ENCODE results near the gene TSPAN13. TPM values are rescaled to one million over a fixed set of nuclear protein-coding genes. Genes with fewer than 3 reads are reported as not detected.

Gene TSPAN13
- total RNA-seq, 1 experiment from 2014 or later = 208 TPM

DNA sequence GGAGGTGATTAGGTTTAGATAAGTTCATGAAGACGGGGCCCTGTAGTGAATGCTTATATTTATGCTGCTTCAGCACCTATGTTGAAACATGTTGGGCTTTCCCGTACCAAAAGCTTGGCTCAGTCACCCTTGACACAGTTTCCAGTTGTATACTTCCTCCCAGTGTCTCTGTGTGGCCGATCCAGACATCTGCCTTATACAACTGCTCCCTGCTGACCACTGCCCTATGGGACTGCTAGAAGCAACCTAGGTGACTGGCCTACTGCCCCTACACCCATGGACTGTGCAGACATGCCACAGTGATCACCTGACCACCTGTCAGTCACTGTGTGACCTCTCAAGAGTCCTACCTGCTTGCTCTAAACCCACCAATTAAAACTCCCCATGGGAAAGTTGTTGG lies 22.6 kb upstream of the TSPAN13 start:
- H3K4me3 ChIP-seq (ENCODE audit: low read depth, low read length) = no peak overlapping the region
- H3K4me3 Mint-ChIP-seq (ENCODE audit: unreplicated experiment) = no peak overlapping the region
- POLR2A ChIA-PET = no interaction called here
- H3K27me3 ChIP-seq (replicated peaks; ENCODE audit: control insufficient read depth, insufficient read depth, low read length) = no peaks in the 10 kb centered on the region
- BruUV-seq (replicated peaks) = no TSS peak
- no peak for DNase-seq
- intact Hi-C loops (cut with micrococcal nuclease; ENCODE audit: unreplicated experiment) = no loop called here
- no peaks in the 10 kb centered on the region for H3K36me3 Mint-ChIP-seq (ENCODE audit: insufficient read depth, unreplicated experiment)
- H3K27me3 Mint-ChIP-seq (ENCODE audit: insufficient read depth, unreplicated experiment) = no peaks in the 10 kb centered on the region
- H3K36me3 ChIP-seq (ENCODE audit: control insufficient read depth, insufficient read depth, low read length) = no peaks in the 10 kb centered on the region
- peaks cover 6% of the 10 kb centered on the region; the same call in 1 of the 2 replicates for H3K4me1 ChIP-seq
- no peak overlapping the region for H3K27ac Mint-ChIP-seq (ENCODE audit: unreplicated experiment)
- peaks cover 15% of the 10 kb centered on the region for H3K4me1 Mint-ChIP-seq (ENCODE audit: low read depth, unreplicated experiment)
- CTCF ChIA-PET = no interaction called here
- no peaks in the 10 kb centered on the region for H3K9me3 ChIP-seq
- TF ChIP-seq, protein P1, sequence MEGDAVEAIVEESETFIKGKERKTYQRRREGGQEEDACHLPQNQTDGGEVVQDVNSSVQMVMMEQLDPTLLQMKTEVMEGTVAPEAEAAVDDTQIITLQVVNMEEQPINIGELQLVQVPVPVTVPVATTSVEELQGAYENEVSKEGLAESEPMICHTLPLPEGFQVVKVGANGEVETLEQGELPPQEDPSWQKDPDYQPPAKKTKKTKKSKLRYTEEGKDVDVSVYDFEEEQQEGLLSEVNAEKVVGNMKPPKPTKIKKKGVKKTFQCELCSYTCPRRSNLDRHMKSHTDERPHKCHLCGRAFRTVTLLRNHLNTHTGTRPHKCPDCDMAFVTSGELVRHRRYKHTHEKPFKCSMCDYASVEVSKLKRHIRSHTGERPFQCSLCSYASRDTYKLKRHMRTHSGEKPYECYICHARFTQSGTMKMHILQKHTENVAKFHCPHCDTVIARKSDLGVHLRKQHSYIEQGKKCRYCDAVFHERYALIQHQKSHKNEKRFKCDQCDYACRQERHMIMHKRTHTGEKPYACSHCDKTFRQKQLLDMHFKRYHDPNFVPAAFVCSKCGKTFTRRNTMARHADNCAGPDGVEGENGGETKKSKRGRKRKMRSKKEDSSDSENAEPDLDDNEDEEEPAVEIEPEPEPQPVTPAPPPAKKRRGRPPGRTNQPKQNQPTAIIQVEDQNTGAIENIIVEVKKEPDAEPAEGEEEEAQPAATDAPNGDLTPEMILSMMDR (IDR thresholded peaks at IDR 0.05; ENCODE audit: insufficient read depth in 1 of 2, low read depth in 1 of 2, low read length in 1 of 2, severe bottlenecking in 1 of 2, unreplicated experiment in 1 of 2) = no peak
- H3K9me3 Mint-ChIP-seq (ENCODE audit: unreplicated experiment) = peaks cover 10% of the 10 kb centered on the region

DNA sequence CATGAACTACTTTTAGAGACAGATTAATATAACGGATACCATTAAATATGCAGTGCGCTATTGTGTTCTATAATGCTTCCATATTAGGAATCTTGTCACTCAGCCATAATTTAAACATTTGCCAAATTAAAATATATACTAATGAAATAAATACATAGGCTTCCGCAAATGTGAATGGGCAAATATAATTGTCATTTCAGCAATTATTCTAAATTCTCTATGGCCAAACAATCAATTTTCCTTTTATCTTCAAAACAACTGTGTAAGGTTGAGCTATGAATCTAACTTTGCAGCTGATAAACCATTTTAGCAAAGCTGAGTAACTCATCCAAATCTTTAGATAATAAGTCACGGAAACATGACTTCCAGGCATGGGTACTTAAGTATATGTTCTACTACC lies 20.7 kb upstream of the TSPAN13 start:
- H3K4me1 ChIP-seq = peaks cover 17% of the 10 kb centered on the region
- H3K4me3 Mint-ChIP-seq (ENCODE audit: unreplicated experiment) = no peak overlapping the region
- no TSS peak for BruUV-seq (replicated peaks)
- ChIA-PET POLR2A (no interaction called here), CTCF (no interaction called here)
- no peak for DNase-seq
- no peak overlapping the region for H3K4me3 ChIP-seq (ENCODE audit: low read depth, low read length)
- TF ChIP-seq, protein P1 (IDR thresholded peaks at IDR 0.05; ENCODE audit: insufficient read depth in 1 of 2, low read depth in 1 of 2, low read length in 1 of 2, severe bottlenecking in 1 of 2, unreplicated experiment in 1 of 2) = no peak
- peaks cover 10% of the 10 kb centered on the region for H3K9me3 Mint-ChIP-seq (ENCODE audit: unreplicated experiment)
- no peaks in the 10 kb centered on the region for H3K9me3 ChIP-seq
- H3K36me3 ChIP-seq (ENCODE audit: control insufficient read depth, insufficient read depth, low read length) = no peaks in the 10 kb centered on the region
- H3K27ac Mint-ChIP-seq (ENCODE audit: unreplicated experiment) = no peak overlapping the region
- no peaks in the 10 kb centered on the region for H3K36me3 Mint-ChIP-seq (ENCODE audit: insufficient read depth, unreplicated experiment)
- H3K4me1 Mint-ChIP-seq (ENCODE audit: low read depth, unreplicated experiment) = peaks cover 18% of the 10 kb centered on the region
- no peaks in the 10 kb centered on the region for H3K27me3 ChIP-seq (replicated peaks; ENCODE audit: control insufficient read depth, insufficient read depth, low read length)
- intact Hi-C loops (cut with micrococcal nuclease; ENCODE audit: unreplicated experiment) = no loop called here
- no peaks in the 10 kb centered on the region for H3K27me3 Mint-ChIP-seq (ENCODE audit: insufficient read depth, unreplicated experiment)

DNA sequence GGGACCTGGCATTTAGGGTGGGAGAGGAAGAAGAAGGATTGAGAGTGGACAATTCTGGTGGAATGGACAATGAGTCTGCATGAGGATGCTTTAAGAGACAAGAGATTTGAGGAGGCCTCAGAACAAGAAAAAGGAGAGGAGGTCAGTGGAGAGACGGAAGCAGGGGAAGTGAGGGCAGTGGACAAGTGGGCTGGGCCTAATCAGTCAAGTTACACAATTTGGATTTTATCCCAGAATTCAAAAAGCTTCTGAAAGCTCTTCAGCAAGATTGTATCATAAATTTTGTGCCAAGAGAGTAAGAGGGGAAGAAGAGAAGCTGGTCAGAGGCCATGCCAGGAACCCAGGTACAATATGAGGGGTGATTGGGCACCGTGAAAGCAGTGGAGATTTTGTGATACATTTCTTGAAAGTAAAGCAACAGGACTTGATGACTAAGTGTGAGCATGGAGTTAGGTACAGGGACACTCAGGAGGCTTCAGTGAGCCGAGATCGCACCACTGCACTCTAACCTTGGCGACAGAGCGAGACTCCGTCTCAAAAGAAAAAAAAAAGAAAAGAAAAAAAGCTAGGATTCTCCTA lies 19.3 kb upstream of the TSPAN13 start:
- BruUV-seq (replicated peaks) = no TSS peak
- DNase-seq = no peak
- TF ChIP-seq, protein P1 (IDR thresholded peaks at IDR 0.05; ENCODE audit: insufficient read depth in 1 of 2, low read depth in 1 of 2, low read length in 1 of 2, severe bottlenecking in 1 of 2, unreplicated experiment in 1 of 2) = no peak
- Histone ChIP-seq H3K36me3 (ENCODE audit: control insufficient read depth, insufficient read depth, low read length) (no peaks in the 10 kb centered on the region), H3K9me3 (no peaks in the 10 kb centered on the region), H3K4me1 (peaks cover 31% of the 10 kb centered on the region), H3K27me3 (replicated peaks; ENCODE audit: control insufficient read depth, insufficient read depth, low read length) (no peaks in the 10 kb centered on the region), H3K4me3 (ENCODE audit: low read depth, low read length) (no peak overlapping the region)
- Mint-ChIP-seq H3K4me3 (ENCODE audit: unreplicated experiment) (no peak overlapping the region), H3K36me3 (ENCODE audit: insufficient read depth, unreplicated experiment) (no peaks in the 10 kb centered on the region), H3K27me3 (ENCODE audit: insufficient read depth, unreplicated experiment) (no peaks in the 10 kb centered on the region), H3K27ac (ENCODE audit: unreplicated experiment) (no peak overlapping the region), H3K9me3 (ENCODE audit: unreplicated experiment) (peaks cover 10% of the 10 kb centered on the region), H3K4me1 (ENCODE audit: low read depth, unreplicated experiment) (peaks cover 27% of the 10 kb centered on the region)
- ChIA-PET POLR2A (no interaction called here), CTCF (no interaction called here)
- intact Hi-C loops (cut with micrococcal nuclease; ENCODE audit: unreplicated experiment) = no loop called here
